ENCODE data around the gene THOP1. TPM values are rescaled to one million over a fixed set of nuclear protein-coding genes. Genes with fewer than 3 reads are reported as not detected.

THOP1 gene
- total RNA-seq, 1 donor from 2014 or later, result 29.3 TPM

DNA sequence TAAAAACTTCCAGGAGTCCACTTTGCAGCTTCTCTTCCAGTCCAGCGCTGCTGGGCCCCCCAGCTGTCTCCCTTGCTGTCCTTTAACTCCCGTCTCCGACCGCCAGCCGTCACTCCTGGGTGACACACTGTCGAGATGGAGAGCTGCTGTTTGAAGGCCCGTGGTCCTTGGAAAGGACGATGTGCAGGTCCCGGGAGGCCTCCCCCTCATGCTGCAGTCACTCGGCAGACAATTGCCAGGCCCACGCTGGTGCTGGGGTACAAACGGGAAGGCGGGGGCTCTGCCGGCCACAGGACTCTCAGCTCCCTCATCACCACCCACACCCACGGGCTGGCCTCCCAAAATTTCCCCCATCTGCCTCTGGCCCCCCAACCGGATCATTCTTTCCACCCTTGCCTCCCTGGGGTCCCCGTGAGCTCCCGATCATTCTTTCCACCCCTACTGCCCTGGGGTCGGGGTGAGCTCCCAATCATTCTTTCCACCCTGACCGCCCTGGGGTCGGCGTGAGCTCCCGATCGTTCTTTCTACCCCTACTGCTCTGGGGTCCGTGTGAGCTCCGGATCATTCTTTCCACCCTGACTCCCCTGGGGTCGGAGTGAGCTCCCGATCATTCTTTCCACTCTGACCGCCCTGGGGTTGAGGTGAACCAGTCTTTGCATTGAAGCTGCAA lies 18.3 kb downstream of the THOP1 start:
- peaks cover 14% of the 10 kb centered on the region for H3K36me3 ChIP-seq
- no peak overlapping the region for H3K27ac ChIP-seq
- ATAC-seq (no peak), DNase-seq (no peak)
- H3K9me3 ChIP-seq, result no peaks in the 10 kb centered on the region
- no peaks in the 10 kb centered on the region for H3K27me3 ChIP-seq
- TF ChIP-seq, protein P1, sequence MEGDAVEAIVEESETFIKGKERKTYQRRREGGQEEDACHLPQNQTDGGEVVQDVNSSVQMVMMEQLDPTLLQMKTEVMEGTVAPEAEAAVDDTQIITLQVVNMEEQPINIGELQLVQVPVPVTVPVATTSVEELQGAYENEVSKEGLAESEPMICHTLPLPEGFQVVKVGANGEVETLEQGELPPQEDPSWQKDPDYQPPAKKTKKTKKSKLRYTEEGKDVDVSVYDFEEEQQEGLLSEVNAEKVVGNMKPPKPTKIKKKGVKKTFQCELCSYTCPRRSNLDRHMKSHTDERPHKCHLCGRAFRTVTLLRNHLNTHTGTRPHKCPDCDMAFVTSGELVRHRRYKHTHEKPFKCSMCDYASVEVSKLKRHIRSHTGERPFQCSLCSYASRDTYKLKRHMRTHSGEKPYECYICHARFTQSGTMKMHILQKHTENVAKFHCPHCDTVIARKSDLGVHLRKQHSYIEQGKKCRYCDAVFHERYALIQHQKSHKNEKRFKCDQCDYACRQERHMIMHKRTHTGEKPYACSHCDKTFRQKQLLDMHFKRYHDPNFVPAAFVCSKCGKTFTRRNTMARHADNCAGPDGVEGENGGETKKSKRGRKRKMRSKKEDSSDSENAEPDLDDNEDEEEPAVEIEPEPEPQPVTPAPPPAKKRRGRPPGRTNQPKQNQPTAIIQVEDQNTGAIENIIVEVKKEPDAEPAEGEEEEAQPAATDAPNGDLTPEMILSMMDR (IDR thresholded peaks at IDR 0.05), result no peak
- H3K4me1 ChIP-seq, result no peaks in the 10 kb centered on the region
- no peak overlapping the region for H3K4me3 ChIP-seq
- intact Hi-C loops (cut with DNase I), result no loop called here

DNA sequence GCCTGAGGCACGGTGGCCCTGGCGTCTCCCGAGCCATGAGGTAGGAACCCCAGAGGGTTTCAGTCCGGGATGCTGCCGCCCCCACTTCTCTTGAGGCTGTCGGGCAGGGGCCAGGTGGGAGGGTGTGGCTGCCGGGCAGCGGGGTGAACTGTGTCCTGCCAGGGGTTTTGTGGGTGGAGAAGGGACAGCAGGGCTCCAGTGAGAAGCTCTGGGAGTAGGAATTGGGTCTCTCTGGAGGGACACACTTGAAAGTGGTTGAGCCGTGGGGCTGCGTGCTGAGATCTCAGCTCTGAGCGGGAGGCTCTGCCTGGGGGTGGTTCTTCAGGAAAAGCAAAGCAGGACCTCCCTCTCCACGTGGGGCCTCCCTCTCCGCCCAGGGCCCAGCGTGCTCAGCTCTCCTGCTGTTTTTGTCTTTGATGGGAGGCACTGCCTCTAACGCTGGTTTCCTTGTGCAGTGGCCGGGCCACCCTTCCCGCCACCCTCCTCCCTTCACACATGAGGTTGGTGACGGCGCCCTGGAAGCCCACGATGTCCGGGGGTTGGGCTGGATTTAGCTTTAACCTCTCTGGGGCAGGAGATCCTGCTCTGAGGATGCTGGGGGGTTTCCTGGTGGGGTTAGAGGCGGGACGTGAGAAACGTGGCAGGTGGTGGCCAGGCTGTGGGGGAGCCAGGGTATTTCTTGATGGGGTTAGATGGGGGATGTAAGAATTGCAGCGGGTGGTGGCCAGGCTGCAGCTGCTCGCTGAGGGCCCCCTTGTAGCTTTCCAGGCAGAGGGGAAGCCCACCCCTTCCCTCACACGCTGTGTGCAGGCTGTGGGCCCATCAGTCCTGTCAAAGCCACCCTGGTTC lies 19.1 kb downstream of the THOP1 start:
- TF ChIP-seq, protein P1 (IDR thresholded peaks at IDR 0.05), result no peak
- Histone ChIP-seq H3K4me1 (no peaks in the 10 kb centered on the region), H3K27me3 (no peaks in the 10 kb centered on the region), H3K4me3 (no peak overlapping the region), H3K27ac (no peak overlapping the region), H3K9me3 (no peaks in the 10 kb centered on the region), H3K36me3 (peaks cover 21% of the 10 kb centered on the region)
- intact Hi-C loops (cut with DNase I), result no loop called here
- ATAC-seq, result no peak
- no peak for DNase-seq

DNA sequence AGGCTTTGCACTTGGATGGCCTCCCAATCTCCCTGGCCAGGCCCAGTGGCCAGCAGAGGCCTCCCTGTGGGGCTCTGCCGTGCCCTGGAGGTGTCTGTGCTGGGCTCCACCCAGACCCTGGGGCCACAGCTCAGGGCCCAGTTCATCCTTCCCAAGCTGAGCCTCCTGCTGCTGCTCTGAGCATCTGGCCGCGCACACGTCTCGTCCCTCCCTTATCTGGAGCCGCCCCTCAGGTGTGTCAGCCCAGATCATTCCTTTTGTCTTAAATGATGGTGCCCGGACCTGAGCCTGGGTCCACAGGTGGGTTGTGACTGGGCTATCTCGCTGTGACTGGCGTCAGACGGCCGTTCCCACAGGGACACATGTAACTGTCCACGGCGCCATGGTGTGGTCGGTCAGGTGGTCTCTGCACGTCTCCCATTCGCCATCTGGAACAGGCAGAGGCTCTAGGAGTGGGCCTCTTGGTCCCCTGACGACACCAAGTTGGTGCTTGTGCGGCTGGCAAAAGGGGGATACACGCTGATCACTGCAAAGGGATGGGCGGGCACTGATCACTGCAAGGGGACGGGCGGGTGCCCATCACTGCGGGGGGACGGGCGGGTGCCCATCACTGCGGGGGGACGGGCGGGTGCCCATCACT lies 20.1 kb downstream of the THOP1 start:
- no peak for DNase-seq
- no peak overlapping the region for H3K4me3 ChIP-seq
- peaks cover 20% of the 10 kb centered on the region for H3K36me3 ChIP-seq

DNA sequence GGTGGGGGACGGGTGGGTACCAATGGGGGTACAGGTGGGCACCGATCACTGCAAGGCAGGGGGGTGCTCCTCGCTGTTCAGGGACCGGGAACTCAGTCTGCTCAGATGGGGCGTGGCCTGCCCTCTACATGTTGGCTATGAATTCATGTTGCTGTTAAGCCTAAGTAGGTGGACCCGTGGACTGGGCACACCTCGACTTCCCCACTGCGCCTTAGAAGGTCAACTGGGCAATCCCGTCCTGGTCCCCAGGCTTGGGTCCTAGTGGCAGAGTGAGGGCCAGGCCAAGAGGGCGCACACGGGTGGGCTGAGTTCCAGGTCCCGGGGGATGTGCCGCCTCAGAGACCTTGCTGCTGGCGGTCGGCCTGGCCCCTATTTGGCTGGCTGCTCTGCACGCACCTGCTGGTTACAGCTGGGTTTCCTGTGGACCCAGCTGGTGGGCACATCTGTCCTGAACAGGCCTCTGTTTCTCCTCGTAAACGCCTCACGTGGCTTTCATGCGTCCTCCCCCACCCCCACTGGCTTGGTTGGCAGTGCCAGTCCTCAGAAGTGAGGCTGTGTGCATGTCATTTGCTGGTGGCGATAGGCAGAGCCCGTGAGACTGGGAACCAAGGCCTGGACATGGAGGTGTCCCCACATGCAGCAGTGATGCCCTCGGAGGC lies 20.8 kb downstream of the THOP1 start:
- Histone ChIP-seq H3K36me3 (peaks cover 20% of the 10 kb centered on the region), H3K4me1 (no peaks in the 10 kb centered on the region), H3K27ac (no peak overlapping the region), H3K4me3 (no peak overlapping the region), H3K9me3 (no peaks in the 10 kb centered on the region), H3K27me3 (no peaks in the 10 kb centered on the region)
- no peak for ATAC-seq
- no peak for DNase-seq
- intact Hi-C loops (cut with DNase I), result no loop called here
- TF ChIP-seq, protein P1 (IDR thresholded peaks at IDR 0.05), result no peak

More for the DNA sequence above, 20.1 kb downstream of the THOP1 start:
- Histone ChIP-seq H3K27ac (no peak overlapping the region), H3K4me1 (no peaks in the 10 kb centered on the region), H3K27me3 (no peaks in the 10 kb centered on the region), H3K9me3 (no peaks in the 10 kb centered on the region)
- intact Hi-C loops (cut with DNase I), result no loop called here
- TF ChIP-seq, protein P1 (IDR thresholded peaks at IDR 0.05), result no peak
- ATAC-seq, result no peak

DNA sequence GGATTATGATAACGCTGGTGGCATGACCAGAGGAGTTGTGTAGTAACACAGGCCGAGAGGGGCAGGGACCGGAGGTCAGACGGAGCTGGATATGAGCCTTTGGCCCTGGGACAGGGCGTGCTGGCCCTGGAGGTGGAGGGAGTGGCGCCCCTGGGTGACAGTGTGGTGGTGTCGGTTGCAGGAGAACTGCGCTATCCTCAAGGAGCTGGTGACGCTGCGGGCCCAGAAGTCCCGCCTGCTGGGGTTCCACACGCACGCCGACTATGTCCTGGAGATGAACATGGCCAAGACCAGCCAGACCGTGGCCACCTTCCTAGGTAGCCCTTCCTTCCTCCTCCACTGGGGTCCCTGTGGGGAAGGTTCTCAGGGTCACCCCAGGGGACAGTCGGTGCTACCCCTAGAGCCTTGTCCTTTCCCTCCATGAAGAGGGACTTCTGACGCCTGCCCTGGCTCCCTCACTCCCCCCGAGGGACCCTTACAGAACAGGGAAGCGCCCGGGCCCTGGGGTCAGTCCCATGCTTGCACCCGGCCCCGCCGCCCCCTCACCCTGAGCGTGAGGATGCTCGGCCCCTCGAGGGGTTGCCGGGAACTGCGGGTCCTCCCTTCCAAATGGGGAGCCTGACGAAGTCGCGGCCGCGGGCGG lies 21.6 kb downstream of the THOP1 start:
- Histone ChIP-seq H3K9me3 (no peaks in the 10 kb centered on the region), H3K27ac (no peak overlapping the region), H3K27me3 (no peaks in the 10 kb centered on the region), H3K36me3 (peaks cover 20% of the 10 kb centered on the region), H3K4me1 (no peaks in the 10 kb centered on the region), H3K4me3 (no peak overlapping the region)
- DNase-seq, result no peak
- intact Hi-C loops (cut with DNase I), result no loop called here
- TF ChIP-seq, protein P1 (IDR thresholded peaks at IDR 0.05), result no peak
- no peak for ATAC-seq

All from upper lobe of right lung (tissue), 1 donor.